Activated naive CD8-positive, alpha-beta T cell treated with anti-CD3 and anti-CD28 coated beads, Interleukin-2, amount 50 U/mL, for 16 hours (primary cell): ENCODE data around the gene CDRT4.
"Not testable (repeated sequence)": the region's sequence is repeated elsewhere in the genome, so short reads cannot be mapped to it uniquely, and the experiment has no call there.

ENCODE experiments used
- DNase-seq: peaks from one replicate; pipeline ENCODE4 v3.0.0-alpha.2; 2020; ENCODE audit warnings: low read depth, low spot score

The CDRT4 gene

DNA sequence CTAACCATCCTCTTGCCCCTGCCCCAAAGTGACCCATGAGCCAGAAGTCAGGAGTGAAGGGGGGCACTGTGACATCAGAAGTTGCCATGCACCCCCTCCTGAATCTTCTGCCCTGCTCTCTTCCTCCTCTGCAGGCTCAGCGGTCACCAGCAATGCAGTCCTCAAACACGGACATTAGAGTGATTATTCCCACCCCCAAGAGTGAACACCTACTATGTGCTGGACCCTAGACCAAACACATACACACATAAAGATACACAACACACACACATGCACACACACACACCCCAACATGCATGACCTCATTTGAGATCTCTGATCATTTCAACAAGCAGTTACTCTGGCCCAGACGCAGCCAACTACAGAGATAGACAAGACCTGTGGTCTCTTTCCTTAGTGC, at the start of gene CDRT4:
Gene CDRT4, minus strand, starts transcription at position 30 of the 400 bp plus-strand sequence. CDS start 27,383 bp downstream, outside the sequence.
- no peak for DNase-seq

GRCh38 chr17:15516150-15516549, 48.7 kb upstream of the CDRT4 start:
- no peak for DNase-seq

DNA sequence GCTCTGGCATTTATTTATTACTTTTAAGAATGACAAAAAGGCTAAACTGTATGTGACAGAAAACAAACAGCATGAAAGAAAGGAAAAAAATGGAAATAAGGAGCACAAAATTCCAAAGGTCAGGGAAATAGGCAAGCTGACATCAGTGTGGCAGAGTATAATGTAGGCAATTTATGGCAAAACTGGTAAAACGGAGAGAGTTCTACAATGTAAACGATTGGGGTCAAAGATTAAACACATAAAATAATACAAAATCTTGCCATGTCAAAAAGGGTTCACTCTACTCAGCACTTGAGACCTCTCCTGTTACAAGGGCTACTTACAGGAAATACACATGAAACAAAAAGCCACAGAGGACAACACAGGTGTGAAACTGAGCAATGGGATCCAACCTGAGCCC, 47.0 kb upstream of the CDRT4 start:
- no peak for DNase-seq

GRCh38 chr17:15513856-15514459, 46.5 kb upstream of the CDRT4 start:
- DNase-seq, result no peak

- DNase-seq, result no peak
These were observed 45.8 kb upstream of the CDRT4 start for GRCh38 chr17:15513058-15513791.

DNA sequence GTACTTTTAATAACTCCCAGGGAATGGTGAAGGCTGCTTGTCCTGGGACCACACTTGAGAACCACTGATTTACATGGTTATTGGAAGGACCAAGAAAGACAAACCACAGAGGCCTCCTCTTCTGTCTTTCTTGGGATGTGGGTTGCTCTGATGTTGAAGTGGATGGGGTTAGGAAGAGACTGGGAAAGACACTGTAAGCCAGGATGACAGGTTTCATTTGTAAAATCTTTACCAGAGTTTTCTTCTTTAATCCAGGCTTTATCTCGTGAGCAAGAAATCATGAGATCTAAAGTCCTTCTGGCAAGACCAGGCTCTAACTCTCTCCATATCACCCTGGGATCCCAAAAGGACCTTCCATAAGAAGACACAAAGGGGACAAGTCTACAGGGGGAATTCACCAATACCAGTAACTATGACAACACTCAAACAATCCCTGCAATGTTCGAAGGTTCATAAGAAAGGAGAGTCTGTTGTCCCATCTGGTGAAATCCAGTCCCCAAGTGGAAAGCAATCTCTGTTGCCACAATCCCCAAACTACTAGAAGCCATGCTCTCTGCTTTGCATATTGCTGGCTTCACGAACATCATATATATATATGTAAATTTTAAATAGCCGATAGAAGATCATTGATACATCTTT, 44.8 kb upstream of the CDRT4 start:
- no peak for DNase-seq

GRCh38 chr17:15511142-15511541, 43.7 kb upstream of the CDRT4 start:
- DNase-seq, result no peak

GRCh38 chr17:15510361-15510760, 42.9 kb upstream of the CDRT4 start:
- DNase-seq, result no peak

DNA sequence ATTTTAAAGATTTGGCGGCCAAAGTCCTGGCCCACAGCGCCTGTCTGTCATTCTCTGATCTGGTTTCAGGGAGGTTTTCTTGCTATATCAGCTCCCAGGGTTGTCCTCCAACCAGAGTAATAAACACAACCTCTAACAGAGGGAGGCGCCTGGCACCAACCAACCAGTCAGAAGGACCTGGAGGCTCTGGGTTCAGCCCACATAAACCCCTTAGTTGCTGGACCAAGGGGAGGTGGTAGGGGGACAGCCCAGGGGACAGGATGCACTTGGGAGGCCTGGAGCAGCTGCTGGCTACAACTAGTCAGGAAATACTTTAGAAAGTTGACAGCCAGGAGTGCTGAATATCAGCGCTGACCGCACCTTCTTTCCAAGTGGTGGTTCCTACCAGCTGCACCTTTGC, 41.7 kb upstream of the CDRT4 start:
- DNase-seq, result no peak

DNA sequence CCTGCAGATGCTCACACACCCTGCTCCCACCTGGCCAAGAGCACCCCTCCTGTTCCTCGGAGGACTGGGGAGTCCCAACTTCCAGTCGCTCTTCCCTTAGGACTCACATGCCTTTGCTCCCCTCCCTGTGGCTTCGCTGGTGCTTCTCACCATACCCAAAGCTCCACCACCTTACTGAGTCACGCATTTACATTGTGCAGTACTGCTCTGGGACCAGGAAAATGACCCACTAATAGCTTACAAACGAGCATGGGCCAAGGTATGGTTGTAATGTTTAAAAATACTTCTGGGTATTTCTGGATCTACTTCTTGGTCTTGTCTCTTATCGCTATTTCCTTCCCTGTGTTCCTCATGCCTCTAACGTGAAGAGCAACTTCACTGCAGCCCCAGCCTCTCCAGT, 41.0 kb upstream of the CDRT4 start:
- DNase-seq, result no peak

DNA sequence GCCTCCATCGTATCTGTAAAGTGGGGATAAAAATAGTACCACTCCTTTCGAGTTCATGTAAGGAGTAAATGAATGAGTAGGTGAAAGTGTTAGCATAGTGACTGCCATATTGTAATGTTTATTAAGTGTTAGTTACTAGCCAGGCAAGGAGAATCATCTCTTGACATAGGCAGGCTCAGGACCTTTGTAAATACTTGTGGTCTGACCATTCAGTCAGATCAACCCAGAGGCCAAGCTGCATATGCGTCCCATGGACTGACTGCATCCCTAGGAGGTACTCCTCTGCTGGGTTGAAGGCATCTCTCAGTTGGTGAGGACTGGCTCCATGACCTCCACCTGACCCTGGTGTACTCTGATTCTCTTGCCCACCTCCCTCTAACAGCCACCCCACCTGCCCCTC, 40.5 kb upstream of the CDRT4 start:
- DNase-seq, result no peak

DNA sequence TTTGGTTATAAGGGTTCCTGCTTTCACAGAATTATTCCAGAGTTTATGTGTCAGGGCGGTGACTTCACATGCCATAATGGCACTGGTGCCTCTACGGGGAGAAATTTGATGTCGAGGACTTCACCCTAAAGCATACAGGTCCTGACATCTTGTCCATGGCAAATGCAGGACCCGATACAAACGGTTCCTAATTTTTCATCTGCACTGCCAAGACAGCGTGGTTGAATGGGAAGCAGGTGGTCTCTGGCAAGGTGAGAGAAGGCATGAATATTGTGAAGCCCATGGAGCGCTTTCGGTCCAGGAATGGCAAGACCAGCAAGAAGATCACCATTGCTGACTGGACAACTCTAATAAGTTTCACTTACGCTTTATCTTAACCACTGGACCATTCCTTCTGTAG, 39.6 kb upstream of the CDRT4 start:
- DNase-seq, result no peak

- not testable (repeated sequence) for DNase-seq
These were observed 38.3 kb upstream of the CDRT4 start for GRCh38 chr17:15505708-15506107.

GRCh38 chr17:15503731-15504130, 36.3 kb upstream of the CDRT4 start:
- DNase-seq, result no peak

DNA sequence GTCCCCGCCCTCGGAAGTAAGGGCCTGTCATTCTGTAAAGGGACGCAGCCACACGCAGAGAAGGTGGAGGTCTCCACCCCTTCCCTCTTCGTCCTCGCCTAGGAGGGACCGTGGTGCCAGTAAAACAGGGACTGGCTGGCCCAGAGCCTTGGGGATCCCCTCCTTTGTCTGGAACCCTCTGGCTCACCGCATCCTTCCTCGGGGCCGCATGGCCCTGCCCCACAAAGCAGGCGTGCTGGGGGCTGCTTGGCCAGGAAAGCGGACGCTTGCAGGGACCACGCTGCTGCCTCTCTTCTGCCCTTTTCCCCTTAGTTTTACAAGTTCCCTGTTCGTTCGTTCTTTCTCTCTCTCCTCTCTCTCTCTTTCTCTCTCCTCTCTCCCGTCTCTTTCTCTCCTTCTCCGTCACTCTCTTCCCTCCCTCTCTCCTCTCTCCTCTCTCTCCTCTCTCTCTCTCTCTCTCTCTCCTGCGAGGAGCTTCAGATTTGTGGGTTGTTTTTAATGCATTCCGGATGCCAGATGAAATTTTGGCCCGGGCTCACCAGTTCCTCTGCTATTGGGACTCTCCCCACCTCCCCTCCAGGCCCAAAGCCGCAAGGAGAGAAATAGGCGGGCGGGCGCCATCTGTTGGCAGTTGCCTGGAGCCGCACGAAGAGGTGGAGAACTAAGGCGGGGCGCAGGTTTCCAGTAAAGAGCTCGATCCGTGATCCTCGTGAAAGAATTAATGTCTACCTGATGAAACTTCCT, 35.1 kb upstream of the CDRT4 start:
- DNase-seq, result peak; percentile 42

- DNase-seq, result no peak
These were observed 34.4 kb upstream of the CDRT4 start for GRCh38 chr17:15501793-15502192.

GRCh38 chr17:15501282-15501681, 33.9 kb upstream of the CDRT4 start:
- DNase-seq, result no peak

DNA sequence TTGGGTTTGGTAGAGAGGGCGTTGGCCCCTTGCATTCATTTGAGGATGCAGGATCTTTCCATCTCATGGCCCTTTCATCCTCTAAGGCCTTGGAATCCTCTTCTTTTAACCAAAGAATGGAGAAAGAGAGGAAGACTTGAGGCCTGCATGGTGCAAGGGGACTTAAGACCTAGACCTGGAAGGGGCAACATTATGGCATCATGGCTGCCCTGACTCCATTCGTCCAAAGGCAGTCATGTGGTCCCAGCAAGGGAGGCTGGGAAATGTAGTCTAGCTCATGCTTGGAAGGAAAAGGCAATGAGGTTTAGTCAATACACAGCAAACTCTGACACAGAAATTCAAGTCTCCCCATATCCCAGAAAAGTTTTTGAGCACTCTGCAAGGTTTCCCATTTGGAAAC, 30.7 kb upstream of the CDRT4 start:
- DNase-seq, result no peak

DNA sequence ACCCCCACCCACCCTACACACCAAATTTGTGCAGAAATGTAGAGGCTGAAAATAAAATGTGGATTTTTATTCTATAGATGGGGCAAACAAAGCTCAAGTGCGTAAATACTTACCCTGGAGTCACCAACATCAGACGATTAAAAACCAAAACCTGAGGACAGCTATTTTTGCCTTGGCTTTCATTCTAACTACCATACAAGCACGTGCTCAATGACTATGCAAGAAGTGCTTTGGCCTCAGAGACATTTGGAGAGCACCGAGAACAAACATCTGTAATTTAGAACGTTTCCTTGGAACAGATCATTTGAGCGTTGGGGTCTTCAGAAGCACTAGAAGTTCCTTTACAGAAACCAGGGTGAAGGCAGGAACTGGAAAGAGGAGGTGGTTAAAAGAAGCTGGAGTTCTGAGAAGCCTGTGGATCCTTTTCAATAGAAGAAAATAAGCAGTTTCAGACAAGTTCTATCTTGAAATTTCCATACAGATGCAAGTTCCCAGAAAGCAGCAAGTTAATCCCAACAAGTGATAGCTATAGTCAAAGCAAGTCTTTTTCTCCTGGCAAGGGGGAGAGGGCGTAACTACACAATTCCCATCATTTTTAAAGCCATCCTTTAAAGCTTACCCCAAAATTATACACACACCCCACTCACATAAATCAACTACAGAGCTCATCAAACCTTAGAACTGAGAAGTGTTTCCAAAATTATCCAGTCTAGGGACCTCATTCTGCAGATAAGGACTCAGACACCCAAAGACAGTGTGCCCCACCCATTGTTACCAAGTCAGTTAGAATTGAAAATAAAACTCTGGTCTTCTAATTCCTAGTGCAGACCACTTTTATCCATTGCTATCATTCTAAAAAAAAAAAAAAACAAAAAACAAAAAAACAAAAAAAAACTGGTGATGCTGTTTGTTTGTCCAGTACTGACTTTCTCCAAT, 29.6 kb upstream of the CDRT4 start:
- no peak for DNase-seq

GRCh38 chr17:15494821-15495220, 27.4 kb upstream of the CDRT4 start:
- DNase-seq, result no peak

DNA sequence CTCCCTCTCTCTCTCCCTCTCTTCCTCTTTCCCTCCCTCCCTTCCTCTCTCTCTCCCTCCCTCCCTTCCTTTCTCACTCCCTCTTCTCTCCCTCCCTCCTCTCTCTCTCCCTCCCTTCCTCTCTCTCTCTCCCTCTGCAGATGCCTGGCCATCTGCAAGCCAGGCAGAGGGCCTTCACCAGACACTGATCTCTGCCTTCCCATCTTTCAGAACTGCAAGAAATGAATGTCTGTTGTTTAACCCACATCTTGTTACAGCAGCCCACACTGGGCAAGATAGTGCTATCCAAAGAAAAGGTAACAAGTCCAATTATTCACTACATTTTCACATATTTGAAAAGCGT, 26.2 kb upstream of the CDRT4 start:
- DNase-seq, result no peak
